ENCODE measurements around the gene LRRC10B. TPM values are rescaled to one million over a fixed set of nuclear protein-coding genes. Genes with fewer than 3 reads are reported as not detected.

The LRRC10B gene
- total RNA-seq, 1 experiment from 2014 or later: 0.39 TPM

DNA sequence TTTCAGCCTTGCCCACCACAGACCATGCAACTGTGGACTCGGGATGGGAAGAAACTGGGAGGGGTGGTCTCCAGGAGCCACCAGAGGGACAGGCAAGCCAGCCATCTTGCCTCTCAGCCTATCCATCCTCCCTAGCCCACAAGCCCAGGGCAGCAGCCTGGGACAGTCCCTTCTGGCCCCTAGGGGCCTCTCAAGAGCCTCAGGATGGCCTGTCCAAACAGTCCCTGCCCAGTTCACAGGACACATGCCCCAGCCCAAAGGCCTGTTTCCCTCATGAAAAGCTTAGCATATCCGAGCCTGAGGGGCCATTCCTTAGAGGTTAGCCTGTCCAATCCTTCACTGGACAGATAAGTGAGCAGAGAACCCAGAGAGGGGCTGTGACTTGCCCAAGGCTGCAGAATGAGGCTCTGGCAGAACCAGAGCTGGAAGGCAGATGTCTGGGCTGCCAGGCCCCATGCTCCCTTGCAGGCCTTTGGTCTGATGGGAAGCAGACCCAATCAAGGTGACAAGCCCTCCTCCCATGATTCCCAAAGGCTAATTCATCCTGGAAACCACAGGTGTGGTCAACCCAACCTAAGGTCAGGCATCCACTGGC is 28.2 kb downstream of the LRRC10B start:
- H4K20me1 ChIP-seq (ENCODE audit: control insufficient read depth, insufficient read depth, insufficient read length): no peaks in the 10 kb centered on the region
- WGBS (ENCODE audit: extremely low coverage, insufficient read length, low lambda C conversion rate): no CpG with 5 or more reads among the region's 2 CpGs
- no peak overlapping the region for H4K91ac ChIP-seq (ENCODE audit: insufficient read length, low read depth, low read length)
- H3K27ac ChIP-seq (ENCODE audit: insufficient read length, low read depth, low read length): no peak overlapping the region
- no peak overlapping the region for H3K14ac ChIP-seq (ENCODE audit: insufficient read depth, low read length)
- H3K79me1 ChIP-seq (ENCODE audit: insufficient read depth, low read depth, low read length, poor library complexity, severe bottlenecking): no peaks in the 10 kb centered on the region
- no peak overlapping the region for H2AFZ ChIP-seq (ENCODE audit: low read length)
- H2BK12ac ChIP-seq (ENCODE audit: insufficient read length, low read depth, low read length): no peak overlapping the region
- H2AK5ac ChIP-seq (ENCODE audit: insufficient read length, low read length): no peak overlapping the region
- no peak for DNase-seq
- H2BK20ac ChIP-seq (ENCODE audit: low read depth, low read length, poor library complexity, severe bottlenecking): no peak overlapping the region
- H3K36me3 Mint-ChIP-seq (ENCODE audit: insufficient read depth in 1 of 3, low read depth in 3 of 3): peaks cover 0 to 4% (median 0%) of the 10 kb centered on the region in 3 experiments; a peak in 1 of 7 replicates
- H3K9me3 Mint-ChIP-seq: no peaks in the 10 kb centered on the region
- no peak overlapping the region for H4K5ac ChIP-seq (ENCODE audit: insufficient read length, low read depth, low read length)
- H3K27ac Mint-ChIP-seq: no peak overlapping the region
- H3K23ac ChIP-seq (ENCODE audit: insufficient read length, low read depth, low read length): no peak overlapping the region
- TF ChIP-seq, protein P1, sequence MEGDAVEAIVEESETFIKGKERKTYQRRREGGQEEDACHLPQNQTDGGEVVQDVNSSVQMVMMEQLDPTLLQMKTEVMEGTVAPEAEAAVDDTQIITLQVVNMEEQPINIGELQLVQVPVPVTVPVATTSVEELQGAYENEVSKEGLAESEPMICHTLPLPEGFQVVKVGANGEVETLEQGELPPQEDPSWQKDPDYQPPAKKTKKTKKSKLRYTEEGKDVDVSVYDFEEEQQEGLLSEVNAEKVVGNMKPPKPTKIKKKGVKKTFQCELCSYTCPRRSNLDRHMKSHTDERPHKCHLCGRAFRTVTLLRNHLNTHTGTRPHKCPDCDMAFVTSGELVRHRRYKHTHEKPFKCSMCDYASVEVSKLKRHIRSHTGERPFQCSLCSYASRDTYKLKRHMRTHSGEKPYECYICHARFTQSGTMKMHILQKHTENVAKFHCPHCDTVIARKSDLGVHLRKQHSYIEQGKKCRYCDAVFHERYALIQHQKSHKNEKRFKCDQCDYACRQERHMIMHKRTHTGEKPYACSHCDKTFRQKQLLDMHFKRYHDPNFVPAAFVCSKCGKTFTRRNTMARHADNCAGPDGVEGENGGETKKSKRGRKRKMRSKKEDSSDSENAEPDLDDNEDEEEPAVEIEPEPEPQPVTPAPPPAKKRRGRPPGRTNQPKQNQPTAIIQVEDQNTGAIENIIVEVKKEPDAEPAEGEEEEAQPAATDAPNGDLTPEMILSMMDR (conservative IDR thresholded peaks at IDR 0.05): peak; percentile 30; the same call in 1 of the 3 replicates
- H3K56ac ChIP-seq (ENCODE audit: insufficient read length, low read depth, low read length): no peak overlapping the region
- no peak overlapping the region for H3K4me3 Mint-ChIP-seq
- H3K18ac ChIP-seq (ENCODE audit: insufficient read length, low read depth, low read length): no peak overlapping the region
- no peak overlapping the region for H4K8ac ChIP-seq (replicated peaks; ENCODE audit: insufficient read length, low read depth, low read length)
- no peak overlapping the region for H3K9ac ChIP-seq (ENCODE audit: extremely low read depth, insufficient read length, low read length)
- no peaks in the 10 kb centered on the region for H3K27me3 ChIP-seq (ENCODE audit: insufficient read depth, low read length)
- H3K4ac ChIP-seq (ENCODE audit: low read depth, low read length): no peak overlapping the region
- H2BK15ac ChIP-seq (ENCODE audit: low read depth, low read length): no peak overlapping the region
- H2BK5ac ChIP-seq (ENCODE audit: insufficient read length, low read length): no peak overlapping the region
- no peaks in the 10 kb centered on the region for H3K79me2 ChIP-seq (ENCODE audit: insufficient read depth, low read length)
- H3K4me2 ChIP-seq (ENCODE audit: insufficient read depth, insufficient read length, low read length): no peak overlapping the region
- peaks cover 33 to 41% of the 10 kb centered on the region in 2 experiments for H3K4me1 Mint-ChIP-seq
- H3K23me2 ChIP-seq (ENCODE audit: insufficient read length, low read depth, low read length, poor library complexity, severe bottlenecking): peaks cover 3% of the 10 kb centered on the region
- H3K4me1 ChIP-seq (ENCODE audit: insufficient read depth, low read length): peaks cover 9% of the 10 kb centered on the region
- no peak overlapping the region for H3T11ph ChIP-seq (ENCODE audit: low read length)
- H2BK120ac ChIP-seq (ENCODE audit: low read depth, low read length, poor library complexity, severe bottlenecking): no peak overlapping the region
- H3K27me3 Mint-ChIP-seq (ENCODE audit: low read depth): peaks cover 8% of the 10 kb centered on the region
- no peaks in the 10 kb centered on the region for H3K9me3 ChIP-seq (ENCODE audit: control insufficient read depth, low read depth, low read length)
